IPS-18c (cell line): ENCODE data around the gene KDM1B.

ENCODE experiments used
- H3K4me3 ChIP-seq: 2 replicates; pipeline ENCODE4 v1.7.0; 2013; ENCODE audit warnings: low read depth, mild to moderate bottlenecking, low read length, moderate library complexity; ENCODE audit not compliant: insufficient read depth
- H3K9me3 ChIP-seq: one replicate; pipeline ENCODE4 v1.6.1; 2013; ENCODE audit warnings: mild to moderate bottlenecking, low read length, moderate library complexity; ENCODE audit not compliant: control insufficient read depth, insufficient read depth

The KDM1B gene

GRCh38 chr6:18262702-18263417 is 107.6 kb downstream of the KDM1B start:
- H3K9me3 ChIP-seq, result no peaks in the 10 kb centered on the region
- H3K4me3 ChIP-seq, result peak overlapping the region; percentile 93

GRCh38 chr6:18263418-18264218 is 108.4 kb downstream of the KDM1B start:
- Histone ChIP-seq H3K9me3 (no peaks in the 10 kb centered on the region), H3K4me3 (peak overlapping the region; percentile 93)

- no peaks in the 10 kb centered on the region for H3K9me3 ChIP-seq
- peak within 1 kb of the TSS; percentile 93 for H3K4me3 ChIP-seq
Measured at GRCh38 chr6:18264219-18264922, 109.1 kb downstream of the KDM1B start, which contains the start of gene DEK. TSS of gene DEK (minus strand) at chr6:18264530. CDS start at chr6:18263987, 543 bp downstream.

- Histone ChIP-seq H3K4me3 (peak overlapping the region; percentile 57), H3K9me3 (no peaks in the 10 kb centered on the region)
Measured at GRCh38 chr6:18264923-18265377, 109.7 kb downstream of the KDM1B start.

- Histone ChIP-seq H3K4me3 (no peak overlapping the region), H3K9me3 (no peaks in the 10 kb centered on the region)
Measured at GRCh38 chr6:18265787-18266522, 110.7 kb downstream of the KDM1B start.

GRCh38 chr6:18266523-18266912 is 111.3 kb downstream of the KDM1B start:
- Histone ChIP-seq H3K9me3 (no peaks in the 10 kb centered on the region), H3K4me3 (no peak overlapping the region)

- H3K4me3 ChIP-seq, result no peak overlapping the region; the same call in 1 of the 2 replicates
- no peaks in the 10 kb centered on the region for H3K9me3 ChIP-seq
Measured at GRCh38 chr6:18268066-18268465, 112.8 kb downstream of the KDM1B start.

- no peak overlapping the region for H3K4me3 ChIP-seq
Measured at GRCh38 chr6:18269253-18269652, 114.0 kb downstream of the KDM1B start.

GRCh38 chr6:18269717-18270116 is 114.5 kb downstream of the KDM1B start:
- Histone ChIP-seq H3K9me3 (no peaks in the 10 kb centered on the region), H3K4me3 (no peak overlapping the region)

More at GRCh38 chr6:18269253-18269652, 114.0 kb downstream of the KDM1B start:
- H3K9me3 ChIP-seq, result no peaks in the 10 kb centered on the region

- Histone ChIP-seq H3K9me3 (no peaks in the 10 kb centered on the region), H3K4me3 (no peak overlapping the region)
Measured at GRCh38 chr6:18270216-18270615, 115.0 kb downstream of the KDM1B start.
